Tibial nerve (tissue), 4 donors: ENCODE data around the gene MCRIP1.

Experiments used
- CTCF ChIP-seq, 5 experiments: fragments of 200-600 bp in 3 of 5; fragments of 450-650 bp in 2 of 5; sonication (generic) in 3 of 5; IDR thresholded peaks; one replicate each; pipeline ENCODE4 v1.5.1; 2016 to 2019; ENCODE audit warnings: antibody characterized with exemption in 5 of 5, mild to moderate bottlenecking in 3 of 5, moderate library complexity in 2 of 5
- EP300 ChIP-seq, 2 donors: sonication (generic); formaldehyde crosslinking; IDR thresholded peaks; one replicate each; pipeline ENCODE4 v1.6.1; 2017; ENCODE audit warnings: antibody characterized with exemption in 2 of 2, mild to moderate bottlenecking in 1 of 2
- POLR2A ChIP-seq, 2 donors: fragments of 450-650 bp; IDR thresholded peaks; one replicate each; pipeline ENCODE4 v1.6.1; 2017; ENCODE audit warnings: antibody characterized with exemption in 2 of 2, mild to moderate bottlenecking in 2 of 2, moderate library complexity in 2 of 2

- TF ChIP-seq CTCF (IDR thresholded peaks at IDR 0.05): no peak
- TF ChIP-seq EP300 (IDR thresholded peaks at IDR 0.05): no peak
- TF ChIP-seq POLR2A (IDR thresholded peaks at IDR 0.05): no peak
These were observed 32.8 kb upstream of the MCRIP1 start for GRCh38 chr17:81865733-81866439.
